Prostate gland (tissue), 2 donors: ENCODE data around the gene ASPG. TPM values are rescaled to one million over a fixed set of nuclear protein-coding genes. Genes with fewer than 3 reads are reported as not detected.
A peak's percentile ranks its signal among the peaks of the same experiment; 100 is the strongest.

Experiments used
- DNase-seq: peaks from one replicate; pipeline ENCODE4 v3.0.0-alpha.2; 2019; ENCODE audit warnings: low spot score
- H3K27ac ChIP-seq, 2 donors: fragments of 200-600 bp; sonication (generic); 2 replicates each; pipeline ENCODE4 v1.5.1; 2017 to 2019
- H3K27me3 ChIP-seq: fragments of 200-600 bp; sonication (generic); replicated peaks from 2 replicates; pipeline ENCODE4 v1.5.1; 2019; ENCODE audit not compliant: insufficient read depth
- H3K36me3 ChIP-seq, 2 donors: fragments of 200-600 bp; sonication (generic); 1 replicate in 1 of 2; 2 replicates in 1 of 2; pipeline versions ENCODE4 v1.5.1 to v1.8.1; 2017 to 2019
- H3K4me1 ChIP-seq: fragments of 200-600 bp; sonication (generic); replicated peaks from 2 replicates; pipeline ENCODE4 v1.5.1; 2019
- H3K4me3 ChIP-seq, 2 donors: fragments of 200-600 bp; sonication (generic); 2 replicates each; pipeline ENCODE4 v1.5.1; 2017 to 2019
- H3K9me3 ChIP-seq: fragments of 200-600 bp; sonication (generic); 2 replicates; pipeline ENCODE4 v1.5.1; 2017
- CTCF ChIP-seq, 4 experiments: fragments of 200-600 bp in 2 of 4; fragments of 450-650 bp in 2 of 4; sonication (generic) in 2 of 4; IDR thresholded peaks; 1 replicate in 3 of 4; 2 replicates in 1 of 4; pipeline ENCODE4 v1.5.1; 2016 to 2019; ENCODE audit warnings: antibody characterized with exemption in 4 of 4, mild to moderate bottlenecking in 2 of 4, moderate library complexity in 2 of 4
- POLR2A ChIP-seq: fragments of 450-650 bp; IDR thresholded peaks from one replicate; pipeline ENCODE4 v1.6.1; 2016; ENCODE audit warnings: antibody characterized with exemption, mild to moderate bottlenecking
- POLR2AphosphoS5 ChIP-seq: sonication (generic); formaldehyde crosslinking; IDR thresholded peaks from one replicate; pipeline ENCODE4 v1.6.1; 2017; ENCODE audit warnings: antibody characterized with exemption
- WGBS: methylation state at CpG from one replicate; pipeline ENCODE4 v1.1.5; 2018; 5-methylcytosine and 5-hydroxymethylcytosine counted together
- intact Hi-C: fragments of 100-400 bp; cut with DNase I; formaldehyde crosslinking; loops from one replicate; pipeline ENCODE4 v1.14.2; 2022
- total RNA-seq, 2 donors: library from RNA; depleted of rRNA; stranded (reverse); fragments of >200 nt; gene quantifications; one replicate each; pipeline ENCODE4 v1.1.0, GENCODE V29; 2016

ASPG gene
- total RNA-seq, 2 donors from 2014 or later: 2.3 TPM; not detected in 1

- WGBS: 81% methylated on average over 23 of the region's 26 CpGs
- Histone ChIP-seq H3K4me3 (no peak overlapping the region), H3K27ac (no peak overlapping the region), H3K27me3 (peaks cover 5% of the 10 kb centered on the region), H3K9me3 (no peaks in the 10 kb centered on the region), H3K36me3 (no peaks in the 10 kb centered on the region), H3K4me1 (peaks cover 3% of the 10 kb centered on the region)
- DNase-seq: no peak
- TF ChIP-seq POLR2A (no peak), CTCF (IDR thresholded peaks at IDR 0.05) (no peak), POLR2AphosphoS5 (no peak)
- intact Hi-C loops: no loop called here
Measured at GRCh38 chr14:104099096-104100041, 13.9 kb downstream of the ASPG start.

GRCh38 chr14:104100171-104101085 lies 14.9 kb downstream of the ASPG start:
- TF ChIP-seq CTCF (IDR thresholded peaks at IDR 0.05) (no peak), POLR2A (no peak), POLR2AphosphoS5 (no peak)
- no peak for DNase-seq
- Histone ChIP-seq H3K36me3 (no peaks in the 10 kb centered on the region), H3K9me3 (no peaks in the 10 kb centered on the region), H3K4me1 (peaks cover 3% of the 10 kb centered on the region), H3K27ac (no peak overlapping the region), H3K4me3 (no peak overlapping the region), H3K27me3 (peaks cover 5% of the 10 kb centered on the region)
- intact Hi-C loops: no loop called here
- WGBS: 79% methylated on average over 12 of the region's 23 CpGs

GRCh38 chr14:104101086-104101621 lies 15.7 kb downstream of the ASPG start:
- no peak overlapping the region for H3K4me3 ChIP-seq
- TF ChIP-seq POLR2AphosphoS5 (peak; percentile 10), CTCF (IDR thresholded peaks at IDR 0.05) (no peak)
- peaks cover 5% of the 10 kb centered on the region for H3K27me3 ChIP-seq
- 48% methylated on average over 16 of the region's 16 CpGs for WGBS
- no peaks in the 10 kb centered on the region for H3K9me3 ChIP-seq
- intact Hi-C loops: no loop called here
- H3K27ac ChIP-seq: no peak overlapping the region
- no peaks in the 10 kb centered on the region for H3K36me3 ChIP-seq
- DNase-seq: peak; percentile 30
- H3K4me1 ChIP-seq: peaks cover 3% of the 10 kb centered on the region

GRCh38 chr14:104101651-104102281 lies 16.3 kb downstream of the ASPG start:
- H3K4me3 ChIP-seq: no peak overlapping the region
- DNase-seq: no peak
- H3K36me3 ChIP-seq: no peaks in the 10 kb centered on the region
- intact Hi-C loops: no loop called here
- H3K27me3 ChIP-seq: peaks cover 3% of the 10 kb centered on the region
- H3K27ac ChIP-seq: no peak overlapping the region
- peaks cover 3% of the 10 kb centered on the region for H3K4me1 ChIP-seq
- WGBS: 89% methylated on average over 16 of the region's 16 CpGs
- H3K9me3 ChIP-seq: no peaks in the 10 kb centered on the region
- TF ChIP-seq POLR2AphosphoS5: no peak
- TF ChIP-seq CTCF (IDR thresholded peaks at IDR 0.05): no peak
- TF ChIP-seq POLR2A: no peak
